DOHH2 (cell line): ENCODE results near the gene CBFA2T2.

ENCODE experiments used
- EZH2phosphoT487 ChIP-seq: fragments of 200-600 bp; sonication (generic); IDR thresholded peaks from 2 replicates; pipeline ENCODE4 v1.6.1; 2017; ENCODE audit warnings: borderline replicate concordance, mild to moderate bottlenecking, antibody characterized with exemption, low read length, moderate library complexity, mixed read lengths
- TF ChIP-seq, protein P1 (sequence below): fragments of 200-600 bp; sonication (generic); IDR thresholded peaks from one replicate; pipeline ENCODE4 v1.5.1; 2014; ENCODE audit warnings: antibody characterized with exemption, mild to moderate bottlenecking, low read depth, low read length; ENCODE audit not compliant: poor library complexity, severe bottlenecking

- TF ChIP-seq EZH2phosphoT487 = no peak
- TF ChIP-seq, protein P1, sequence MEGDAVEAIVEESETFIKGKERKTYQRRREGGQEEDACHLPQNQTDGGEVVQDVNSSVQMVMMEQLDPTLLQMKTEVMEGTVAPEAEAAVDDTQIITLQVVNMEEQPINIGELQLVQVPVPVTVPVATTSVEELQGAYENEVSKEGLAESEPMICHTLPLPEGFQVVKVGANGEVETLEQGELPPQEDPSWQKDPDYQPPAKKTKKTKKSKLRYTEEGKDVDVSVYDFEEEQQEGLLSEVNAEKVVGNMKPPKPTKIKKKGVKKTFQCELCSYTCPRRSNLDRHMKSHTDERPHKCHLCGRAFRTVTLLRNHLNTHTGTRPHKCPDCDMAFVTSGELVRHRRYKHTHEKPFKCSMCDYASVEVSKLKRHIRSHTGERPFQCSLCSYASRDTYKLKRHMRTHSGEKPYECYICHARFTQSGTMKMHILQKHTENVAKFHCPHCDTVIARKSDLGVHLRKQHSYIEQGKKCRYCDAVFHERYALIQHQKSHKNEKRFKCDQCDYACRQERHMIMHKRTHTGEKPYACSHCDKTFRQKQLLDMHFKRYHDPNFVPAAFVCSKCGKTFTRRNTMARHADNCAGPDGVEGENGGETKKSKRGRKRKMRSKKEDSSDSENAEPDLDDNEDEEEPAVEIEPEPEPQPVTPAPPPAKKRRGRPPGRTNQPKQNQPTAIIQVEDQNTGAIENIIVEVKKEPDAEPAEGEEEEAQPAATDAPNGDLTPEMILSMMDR = no peak
Observed at GRCh38 chr20:33576432-33577125, 86.7 kb downstream of the CBFA2T2 start.
